GM19351 (cell line): ENCODE results near the gene SRPK1.
"Not testable (repeated sequence)": the region's sequence is repeated elsewhere in the genome, so short reads cannot be mapped to it uniquely, and the experiment has no call there.

Experiments used
- ATAC-seq: cut with Tn5 transposase; IDR thresholded peaks from one replicate; pipeline ENCODE4 v1.9.1; 2021; ENCODE audit warnings: mild to moderate bottlenecking, moderate library complexity; ENCODE audit not compliant: unreplicated experiment

Gene SRPK1

GRCh38 chr6:35931873-35932272 is 11.0 kb upstream of the SRPK1 start:
- ATAC-seq: not testable (repeated sequence)

GRCh38 chr6:35931120-35931561 is 10.2 kb upstream of the SRPK1 start:
- ATAC-seq: no peak

DNA sequence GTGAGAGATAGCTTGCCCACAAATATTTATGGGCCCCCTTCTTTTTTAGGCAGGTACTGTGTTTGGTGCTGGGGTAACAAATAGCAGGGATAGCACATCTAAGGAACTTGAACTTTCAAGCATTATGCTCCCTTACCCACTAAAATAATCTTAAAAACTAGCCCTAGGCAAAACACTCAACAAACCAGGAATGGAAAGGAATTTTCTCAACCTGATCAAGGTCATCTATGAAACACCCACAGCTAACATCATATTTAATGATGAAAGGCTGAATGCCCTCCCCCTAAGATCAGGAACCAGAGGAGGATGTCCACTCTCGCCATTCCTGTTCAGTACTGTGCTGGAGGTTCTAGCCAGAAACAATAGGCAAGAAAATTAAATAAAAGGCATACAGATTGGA is 8.7 kb upstream of the SRPK1 start:
- no peak for ATAC-seq

GRCh38 chr6:35926509-35927215 is 5.8 kb upstream of the SRPK1 start:
- ATAC-seq: no peak

DNA sequence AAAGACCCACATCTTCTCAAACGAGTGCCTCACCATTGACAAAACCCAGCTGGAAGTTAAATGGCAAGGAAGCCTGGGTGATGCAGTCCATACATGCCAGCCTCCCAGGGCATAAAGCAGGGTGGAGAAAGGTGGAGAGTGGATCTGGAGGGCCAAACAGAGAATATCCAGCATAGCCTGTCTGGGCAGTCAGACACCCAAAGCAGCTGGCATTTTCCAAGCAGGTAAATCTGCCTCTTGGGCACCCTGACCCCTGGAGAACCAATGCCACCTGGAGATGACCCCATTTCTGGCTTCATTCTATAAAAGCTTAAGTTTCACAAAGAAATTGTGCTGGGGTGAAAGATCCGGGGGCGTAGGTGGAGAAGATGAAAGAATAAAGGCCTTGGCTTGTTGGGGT is 5.1 kb upstream of the SRPK1 start:
- no peak for ATAC-seq

DNA sequence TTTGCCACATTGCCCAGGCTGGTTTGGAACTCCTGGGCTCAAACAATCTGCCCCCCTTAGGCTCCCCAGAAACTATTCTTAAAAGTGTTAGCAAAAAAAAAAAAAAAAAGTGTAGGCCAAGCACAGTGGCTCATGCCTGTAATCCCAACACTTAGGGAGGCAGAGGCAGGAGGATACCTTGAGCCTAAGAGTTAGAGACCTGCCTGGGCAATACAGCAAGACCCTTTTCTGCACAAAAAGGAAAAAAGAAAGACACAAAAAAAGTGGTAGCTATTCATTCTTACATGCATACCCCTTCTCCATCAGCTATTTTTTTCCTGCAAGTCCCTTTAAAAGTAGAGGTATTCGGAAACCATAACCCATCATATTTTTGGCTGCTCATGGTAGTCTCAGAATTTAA is 3.2 kb upstream of the SRPK1 start:
- ATAC-seq: no peak

GRCh38 chr6:35922139-35922554 is 1.2 kb upstream of the SRPK1 start:
- no peak for ATAC-seq

DNA sequence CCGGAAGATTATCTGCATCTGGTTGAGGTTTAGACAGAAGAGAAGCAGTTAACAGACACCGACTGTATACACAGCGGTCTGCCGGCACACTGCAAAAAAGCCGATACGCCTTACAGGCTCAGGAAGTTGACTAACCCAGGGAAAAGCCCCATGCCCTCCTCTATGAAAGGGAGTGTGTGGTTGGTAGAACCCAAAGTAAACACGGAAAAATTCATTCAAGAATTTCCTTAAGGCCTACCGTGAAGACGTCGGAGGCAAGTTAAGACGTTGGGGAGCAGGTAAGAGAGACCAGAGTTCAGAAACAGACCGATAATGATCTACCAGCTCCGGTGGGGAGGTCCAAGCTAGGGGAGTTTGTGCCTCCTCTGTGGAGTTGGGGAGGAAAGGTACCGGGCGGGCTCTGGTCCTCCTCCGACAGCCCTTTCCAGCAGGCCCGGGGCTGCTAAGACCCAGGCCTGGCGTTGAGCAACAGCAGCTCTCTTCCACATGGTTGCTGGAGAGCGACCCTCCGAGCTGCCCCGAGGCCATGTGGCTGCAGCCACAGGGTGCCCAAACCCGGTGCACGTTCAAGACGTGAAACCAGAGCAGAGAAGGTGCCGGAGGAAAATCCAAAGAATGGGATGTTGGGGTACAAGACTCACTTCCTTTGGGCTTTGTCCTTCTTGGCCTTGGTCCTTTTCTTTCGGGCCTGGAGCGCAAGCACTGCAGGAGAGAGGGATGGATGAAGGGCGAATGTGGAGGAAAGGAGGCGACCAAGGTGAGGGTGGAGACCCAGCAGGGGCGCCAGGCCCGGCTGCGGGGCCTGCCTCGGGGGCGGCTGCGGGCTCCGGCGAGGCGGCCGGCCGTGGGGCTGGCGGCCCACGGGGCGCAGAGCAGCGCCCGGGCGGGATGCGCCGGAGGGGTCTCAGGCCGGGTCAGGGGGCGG is 809 bp downstream of the SRPK1 start:
- peak; percentile 14 for ATAC-seq

DNA sequence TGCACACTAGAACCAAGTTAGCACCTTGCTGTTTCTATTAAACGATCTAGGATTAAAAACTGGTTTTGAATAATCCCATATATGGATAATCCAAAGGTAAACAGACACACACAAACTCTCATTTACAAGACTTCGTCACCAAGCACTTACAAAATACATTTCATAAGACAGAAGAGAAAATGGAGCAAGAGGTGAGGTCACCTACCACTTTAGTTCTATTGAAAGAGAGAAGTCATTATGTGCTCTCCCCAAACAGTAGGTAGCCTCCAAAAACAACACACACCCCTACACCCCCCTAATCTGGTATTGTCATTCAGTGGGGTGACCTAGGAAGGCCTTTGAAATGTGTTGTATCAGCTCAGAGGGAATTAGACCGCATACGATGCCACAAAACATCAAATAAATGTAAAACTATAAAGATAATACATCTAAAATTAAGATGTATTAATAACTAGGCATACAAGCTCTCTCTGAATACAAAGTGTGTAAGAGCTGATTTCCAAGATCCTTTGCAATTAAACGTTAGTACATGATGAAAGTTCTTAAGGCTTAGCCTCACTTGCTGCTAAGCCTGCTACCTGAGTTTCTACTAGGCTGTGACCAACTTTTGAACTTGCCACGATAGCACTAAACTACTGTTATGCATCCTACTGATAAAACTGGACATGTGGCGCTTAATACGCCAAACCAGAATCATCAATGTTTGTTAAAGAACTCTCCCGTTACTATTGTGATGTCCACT is 1.6 kb downstream of the SRPK1 start:
- ATAC-seq: no peak

- not testable (repeated sequence) for ATAC-seq
Observed at GRCh38 chr6:35916893-35917292, 4.0 kb downstream of the SRPK1 start.

GRCh38 chr6:35916056-35916455 is 4.8 kb downstream of the SRPK1 start:
- ATAC-seq: no peak

- ATAC-seq: no peak
Observed at GRCh38 chr6:35914536-35914935, 6.4 kb downstream of the SRPK1 start.

GRCh38 chr6:35911871-35912653 is 8.8 kb downstream of the SRPK1 start:
- no peak for ATAC-seq

DNA sequence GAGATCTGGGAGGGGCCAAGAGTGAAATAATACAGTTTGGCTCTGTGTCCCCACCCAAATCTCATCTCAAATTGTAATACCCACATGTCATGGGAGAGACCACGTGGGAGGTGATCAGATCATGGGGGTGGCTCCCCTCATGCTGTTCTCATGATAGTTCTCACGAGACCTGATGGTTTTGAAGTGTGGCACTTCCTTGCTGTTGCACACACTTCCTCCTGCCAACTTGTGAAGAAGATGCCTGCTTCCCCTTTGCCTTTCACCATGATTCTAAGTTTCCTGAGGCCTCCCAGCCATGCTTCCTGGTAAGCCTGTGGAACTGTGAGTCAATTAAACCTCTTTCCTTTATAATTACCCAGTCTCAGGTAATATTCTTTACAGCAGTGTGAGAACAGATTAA is 11.3 kb downstream of the SRPK1 start:
- not testable (repeated sequence) for ATAC-seq

GRCh38 chr6:35908753-35909401 is 12.0 kb downstream of the SRPK1 start:
- ATAC-seq: not testable (repeated sequence)

GRCh38 chr6:35907750-35908149 is 13.1 kb downstream of the SRPK1 start:
- ATAC-seq: no peak

DNA sequence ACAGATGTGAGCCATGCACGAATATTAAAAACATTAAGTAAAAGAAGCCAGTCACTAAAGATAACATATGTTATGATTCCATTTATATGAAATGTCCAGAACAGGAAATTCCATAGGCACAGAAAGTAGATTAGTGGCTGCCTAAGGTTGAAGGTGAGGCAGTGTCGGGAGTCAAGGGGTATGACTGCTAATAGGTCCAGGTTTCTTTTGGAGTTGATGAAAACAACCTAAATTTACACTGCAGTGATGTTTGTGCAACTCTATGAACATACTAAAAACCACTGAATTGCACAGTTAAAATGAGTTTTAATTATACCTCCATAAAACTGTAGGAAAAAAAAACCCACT is 14.4 kb downstream of the SRPK1 start:
- no peak for ATAC-seq

- no peak for ATAC-seq
Observed at GRCh38 chr6:35905841-35906498, 14.9 kb downstream of the SRPK1 start.

- no peak for ATAC-seq
Observed at GRCh38 chr6:35905141-35905785, 15.6 kb downstream of the SRPK1 start.
